ENCODE measurements around the gene VTN.
"Not testable (repeated sequence)": the region's sequence is repeated elsewhere in the genome, so short reads cannot be mapped to it uniquely, and the experiment has no call there.

VTN gene

GRCh38 chr17:28338769-28339212 lies 31.3 kb downstream of the VTN start:
- not testable (repeated sequence) for H3K27me3 ChIP-seq (ENCODE audit: control insufficient read depth, insufficient read depth, low read length); H3K9ac ChIP-seq (ENCODE audit: low read depth, low read length); H3K4me2 ChIP-seq (ENCODE audit: low read length); H3K9me3 ChIP-seq (replicated peaks; ENCODE audit: low read length); H3K4me3 ChIP-seq (ENCODE audit: low read length)
- peaks cover 32% of the 10 kb centered on the region for H3K4me1 ChIP-seq (ENCODE audit: control insufficient read depth, insufficient read depth, low read length)
- peaks cover 39% of the 10 kb centered on the region for H3K36me3 ChIP-seq (ENCODE audit: insufficient read depth, low read length)

- H3K4me1 ChIP-seq (ENCODE audit: control insufficient read depth, insufficient read depth, low read length): peaks cover 32% of the 10 kb centered on the region
- H3K27me3 ChIP-seq (ENCODE audit: control insufficient read depth, insufficient read depth, low read length): no peaks in the 10 kb centered on the region
- no peak overlapping the region for H3K4me3 ChIP-seq (ENCODE audit: low read length)
- peak overlapping the region; percentile 16 for H3K9ac ChIP-seq (ENCODE audit: low read depth, low read length)
- H3K4me2 ChIP-seq (ENCODE audit: low read length): peak overlapping the region; percentile 43
- no peaks in the 10 kb centered on the region for H3K9me3 ChIP-seq (replicated peaks; ENCODE audit: low read length)
- H3K36me3 ChIP-seq (ENCODE audit: insufficient read depth, low read length): peaks cover 35% of the 10 kb centered on the region
Measured at GRCh38 chr17:28338056-28338768, 31.9 kb downstream of the VTN start.

- H3K36me3 ChIP-seq (ENCODE audit: insufficient read depth, low read length): peaks cover 25% of the 10 kb centered on the region
Measured at GRCh38 chr17:28335959-28336871, 33.9 kb downstream of the VTN start.

GRCh38 chr17:28335201-28335958 lies 34.7 kb downstream of the VTN start, which contains the start of the genes IFT20 and TNFAIP1:
IFT20 (minus strand) TSS chr17:28335472; CDS start chr17:28331985, 3,487 bp downstream.
TNFAIP1 (plus strand) TSS chr17:28335761; CDS start chr17:28339522, 3,761 bp downstream.
- Histone ChIP-seq H3K9ac (ENCODE audit: low read depth, low read length) (peak within 1 kb of the TSS; percentile 95), H3K4me1 (ENCODE audit: control insufficient read depth, insufficient read depth, low read length) (peaks cover 32% of the 10 kb centered on the region), H3K36me3 (ENCODE audit: insufficient read depth, low read length) (peaks cover 24% of the 10 kb centered on the region), H3K4me3 (ENCODE audit: low read length) (peak within 1 kb of the TSS; percentile 86), H3K27me3 (ENCODE audit: control insufficient read depth, insufficient read depth, low read length) (no peaks in the 10 kb centered on the region), H3K4me2 (ENCODE audit: low read length) (peak within 1 kb of the TSS; percentile 95), H3K9me3 (replicated peaks; ENCODE audit: low read length) (no peaks in the 10 kb centered on the region)

More at GRCh38 chr17:28335959-28336871, 33.9 kb downstream of the VTN start:
- Histone ChIP-seq H3K9ac (ENCODE audit: low read depth, low read length) (peak overlapping the region; percentile 95), H3K27me3 (ENCODE audit: control insufficient read depth, insufficient read depth, low read length) (no peaks in the 10 kb centered on the region), H3K4me1 (ENCODE audit: control insufficient read depth, insufficient read depth, low read length) (peaks cover 32% of the 10 kb centered on the region), H3K4me3 (ENCODE audit: low read length) (peak overlapping the region; percentile 86), H3K9me3 (replicated peaks; ENCODE audit: low read length) (no peaks in the 10 kb centered on the region), H3K4me2 (ENCODE audit: low read length) (peak overlapping the region; percentile 84)

- no peaks in the 10 kb centered on the region for H3K9me3 ChIP-seq (replicated peaks; ENCODE audit: low read length)
- peak overlapping the region; percentile 95 for H3K4me2 ChIP-seq (ENCODE audit: low read length)
- H3K4me1 ChIP-seq (ENCODE audit: control insufficient read depth, insufficient read depth, low read length): peaks cover 32% of the 10 kb centered on the region
- peak overlapping the region; percentile 86 for H3K4me3 ChIP-seq (ENCODE audit: low read length)
- H3K27me3 ChIP-seq (ENCODE audit: control insufficient read depth, insufficient read depth, low read length): no peaks in the 10 kb centered on the region
- peaks cover 17% of the 10 kb centered on the region for H3K36me3 ChIP-seq (ENCODE audit: insufficient read depth, low read length)
- peak overlapping the region; percentile 90 for H3K9ac ChIP-seq (ENCODE audit: low read depth, low read length)
Measured at GRCh38 chr17:28334666-28335200, 35.4 kb downstream of the VTN start.

- peak overlapping the region; percentile 90 for H3K9ac ChIP-seq (ENCODE audit: low read depth, low read length)
- H3K27me3 ChIP-seq (ENCODE audit: control insufficient read depth, insufficient read depth, low read length): no peaks in the 10 kb centered on the region
- H3K4me2 ChIP-seq (ENCODE audit: low read length): peak overlapping the region; percentile 95
- peaks cover 32% of the 10 kb centered on the region for H3K4me1 ChIP-seq (ENCODE audit: control insufficient read depth, insufficient read depth, low read length)
- H3K4me3 ChIP-seq (ENCODE audit: low read length): peak overlapping the region; percentile 86
- H3K36me3 ChIP-seq (ENCODE audit: insufficient read depth, low read length): peaks cover 16% of the 10 kb centered on the region
- no peaks in the 10 kb centered on the region for H3K9me3 ChIP-seq (replicated peaks; ENCODE audit: low read length)
Measured at GRCh38 chr17:28334171-28334570, 35.9 kb downstream of the VTN start.

- H3K27me3 ChIP-seq (ENCODE audit: control insufficient read depth, insufficient read depth, low read length): no peaks in the 10 kb centered on the region
- H3K4me1 ChIP-seq (ENCODE audit: control insufficient read depth, insufficient read depth, low read length): peaks cover 26% of the 10 kb centered on the region
- no peak overlapping the region for H3K4me2 ChIP-seq (ENCODE audit: low read length)
- H3K9ac ChIP-seq (ENCODE audit: low read depth, low read length): no peak overlapping the region
- H3K9me3 ChIP-seq (replicated peaks; ENCODE audit: low read length): no peaks in the 10 kb centered on the region
- H3K4me3 ChIP-seq (ENCODE audit: low read length): no peak overlapping the region
- H3K36me3 ChIP-seq (ENCODE audit: insufficient read depth, low read length): peaks cover 25% of the 10 kb centered on the region
Measured at GRCh38 chr17:28333083-28333746, 36.9 kb downstream of the VTN start.

GRCh38 chr17:28331891-28332420 lies 38.2 kb downstream of the VTN start:
- H3K4me3 ChIP-seq (ENCODE audit: low read length): no peak overlapping the region
- H3K36me3 ChIP-seq (ENCODE audit: insufficient read depth, low read length): peaks cover 32% of the 10 kb centered on the region
- no peak overlapping the region for H3K9ac ChIP-seq (ENCODE audit: low read depth, low read length)
- no peaks in the 10 kb centered on the region for H3K27me3 ChIP-seq (ENCODE audit: control insufficient read depth, insufficient read depth, low read length)
- peaks cover 16% of the 10 kb centered on the region for H3K4me1 ChIP-seq (ENCODE audit: control insufficient read depth, insufficient read depth, low read length)
- H3K4me2 ChIP-seq (ENCODE audit: low read length): no peak overlapping the region
- H3K9me3 ChIP-seq (replicated peaks; ENCODE audit: low read length): no peaks in the 10 kb centered on the region

- Histone ChIP-seq H3K4me1 (ENCODE audit: control insufficient read depth, insufficient read depth, low read length) (peaks cover 9% of the 10 kb centered on the region), H3K4me3 (ENCODE audit: low read length) (no peak overlapping the region), H3K9me3 (replicated peaks; ENCODE audit: low read length) (no peaks in the 10 kb centered on the region), H3K36me3 (ENCODE audit: insufficient read depth, low read length) (peaks cover 37% of the 10 kb centered on the region), H3K4me2 (ENCODE audit: low read length) (no peak overlapping the region), H3K9ac (ENCODE audit: low read depth, low read length) (no peak overlapping the region), H3K27me3 (ENCODE audit: control insufficient read depth, insufficient read depth, low read length) (no peaks in the 10 kb centered on the region)
Measured at GRCh38 chr17:28330671-28331070, 39.4 kb downstream of the VTN start.

GRCh38 chr17:28328325-28328724 lies 41.8 kb downstream of the VTN start:
- Histone ChIP-seq H3K4me1 (ENCODE audit: control insufficient read depth, insufficient read depth, low read length) (no peaks in the 10 kb centered on the region), H3K4me2 (ENCODE audit: low read length) (no peak overlapping the region), H3K9me3 (replicated peaks; ENCODE audit: low read length) (no peaks in the 10 kb centered on the region), H3K36me3 (ENCODE audit: insufficient read depth, low read length) (peaks cover 37% of the 10 kb centered on the region), H3K9ac (ENCODE audit: low read depth, low read length) (no peak overlapping the region), H3K27me3 (ENCODE audit: control insufficient read depth, insufficient read depth, low read length) (no peaks in the 10 kb centered on the region), H3K4me3 (ENCODE audit: low read length) (no peak overlapping the region)

Measured in skeletal muscle satellite cell (primary cell).